Measurements from ENCODE around the gene RGS4. TPM values are rescaled to one million over a fixed set of nuclear protein-coding genes. Genes with fewer than 3 reads are reported as not detected.

Gene RGS4
- 12.3 and 42.2 TPM in 2 replicates for total RNA-seq

DNA sequence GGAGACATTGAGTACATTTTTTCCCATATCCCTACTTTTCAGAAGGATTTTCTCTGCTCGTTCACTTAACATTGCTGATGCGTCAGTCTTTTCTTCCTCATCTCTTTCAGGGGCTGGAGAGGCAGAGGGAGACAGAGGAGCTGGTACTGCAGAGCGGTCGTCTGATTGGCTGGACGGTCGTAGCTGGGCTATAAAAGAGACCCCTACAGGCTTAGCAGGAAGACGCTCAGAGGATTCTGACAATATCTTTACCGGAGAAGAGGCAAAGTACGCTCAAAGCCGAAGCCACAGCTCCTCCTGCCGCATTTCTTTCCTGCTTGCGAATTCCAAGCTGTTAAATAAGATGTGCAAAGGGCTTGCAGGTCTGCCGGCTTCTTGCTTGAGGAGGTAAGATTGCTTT is at the start of gene RGS4:
Gene RGS4 (plus strand): TSS at position 220 of the 400 bp plus-strand sequence. CDS start 124 bp downstream, at position 344.

Other genes starting within 250 kb of the RGS4 start
- gene CCDC190, start 208.2 kb upstream of the RGS4 start, total RNA-seq: 2.4 and 5.5 TPM in 2 replicates
- gene RGS5, start 133.6 kb downstream of the RGS4 start, total RNA-seq: 8.9 and 13.4 TPM in 2 replicates